HG03457 (cell line): ENCODE data around the gene YPEL1.
"Not testable (repeated sequence)": the region's sequence is repeated elsewhere in the genome, so short reads cannot be mapped to it uniquely, and the experiment has no call there.

Experiments
- ATAC-seq: cut with Tn5 transposase; IDR thresholded peaks from one replicate; pipeline ENCODE4 v1.9.1; 2021; ENCODE audit warnings: moderate number of reproducible peaks; ENCODE audit not compliant: unreplicated experiment

The YPEL1 gene

GRCh38 chr22:21724496-21724895 is 11.1 kb downstream of the YPEL1 start:
- ATAC-seq: not testable (repeated sequence)

- ATAC-seq: not testable (repeated sequence)
These were observed 14.3 kb downstream of the YPEL1 start for GRCh38 chr22:21721195-21721852.

GRCh38 chr22:21720191-21720859 is 15.3 kb downstream of the YPEL1 start:
- not testable (repeated sequence) for ATAC-seq

- no peak for ATAC-seq
These were observed 16.6 kb downstream of the YPEL1 start for GRCh38 chr22:21719024-21719423.

- no peak for ATAC-seq
These were observed 17.1 kb downstream of the YPEL1 start for GRCh38 chr22:21718499-21718898.

GRCh38 chr22:21716395-21717122 is 19.0 kb downstream of the YPEL1 start:
- not testable (repeated sequence) for ATAC-seq

GRCh38 chr22:21714786-21715185 is 20.8 kb downstream of the YPEL1 start:
- no peak for ATAC-seq

GRCh38 chr22:21714059-21714770 is 21.4 kb downstream of the YPEL1 start:
- ATAC-seq: no peak

- no peak for ATAC-seq
These were observed 22.1 kb downstream of the YPEL1 start for GRCh38 chr22:21713428-21714058.

- ATAC-seq: no peak
These were observed 22.7 kb downstream of the YPEL1 start for GRCh38 chr22:21712751-21713427.

GRCh38 chr22:21711851-21712250 is 23.7 kb downstream of the YPEL1 start:
- no peak for ATAC-seq

- ATAC-seq: no peak
These were observed 25.4 kb downstream of the YPEL1 start for GRCh38 chr22:21710156-21710555.

GRCh38 chr22:21709688-21710087 is 25.9 kb downstream of the YPEL1 start:
- no peak for ATAC-seq

- no peak for ATAC-seq
These were observed 26.6 kb downstream of the YPEL1 start for GRCh38 chr22:21708960-21709359.

GRCh38 chr22:21707677-21708076 is 27.9 kb downstream of the YPEL1 start:
- no peak for ATAC-seq

GRCh38 chr22:21703684-21704316 is 31.8 kb downstream of the YPEL1 start:
- ATAC-seq: no peak

- no peak for ATAC-seq
These were observed 32.6 kb downstream of the YPEL1 start for GRCh38 chr22:21702700-21703683.

- ATAC-seq: no peak
These were observed 33.5 kb downstream of the YPEL1 start for GRCh38 chr22:21702094-21702493.
